ENCODE results near the gene TASL. TPM values are rescaled to one million over a fixed set of nuclear protein-coding genes. Genes with fewer than 3 reads are reported as not detected.

TASL gene
- total and polyA plus RNA-seq, 2 donors (not counting 3 experiments of a cell fraction or from before 2014, with no cell fraction given) = not detected

- no TSS peak for BruUV-seq (replicated peaks)
- Histone ChIP-seq H3K27ac (ENCODE audit: insufficient read depth, low read depth, low read length) (no peak overlapping the region), H3K27me3 (ENCODE audit: control insufficient read depth in 2 of 2, insufficient read depth in 2 of 2, low read length in 2 of 2) (no peaks in the 10 kb centered on the region), H3K9me3 (replicated peaks; ENCODE audit: control insufficient read depth, insufficient read depth, low read length) (no peaks in the 10 kb centered on the region), H3K9me1 (replicated peaks; ENCODE audit: control insufficient read depth, extremely low read depth, insufficient read depth, low read length) (no peaks in the 10 kb centered on the region), H3K36me3 (ENCODE audit: control insufficient read depth in 2 of 2, extremely low read depth in 1 of 2, insufficient read depth in 2 of 2, low read length in 2 of 2) (no peaks in the 10 kb centered on the region), H3K79me2 (ENCODE audit: control insufficient read depth, insufficient read depth, low read length) (no peaks in the 10 kb centered on the region), H2AFZ (ENCODE audit: low read depth, low read length) (no peak overlapping the region), H3K4me1 (ENCODE audit: control insufficient read depth, extremely low read depth, insufficient read depth, low read length) (no peaks in the 10 kb centered on the region), H3K9ac (replicated peaks; ENCODE audit: extremely low read depth, insufficient read depth, low read length) (no peak overlapping the region), H3K4me3 (replicated peaks in 1 of 3; ENCODE audit: insufficient read depth in 1 of 3, low read depth in 1 of 3, low read length in 3 of 3) (no peak overlapping the region), H3K4me2 (ENCODE audit: insufficient read depth, low read length) (no peak overlapping the region), H4K20me1 (replicated peaks; ENCODE audit: control insufficient read depth, extremely low read depth, insufficient read depth, low read length) (no peaks in the 10 kb centered on the region)
- no peak for FAIRE-seq
- dilution Hi-C loops (cut with MboI; ENCODE audit: extremely low pct_ligation_motif_present, low sequenced_read_pairs) = no loop called here
- intact Hi-C loops (cut with micrococcal nuclease) = no loop called here
- POLR2A ChIA-PET = no interaction called here
- TF ChIP-seq MYC (IDR thresholded peaks at IDR 0.05; ENCODE audit: low read depth, low read length) (no peak), POLR2AphosphoS5 (IDR thresholded peaks at IDR 0.05; ENCODE audit: insufficient read depth, low read depth, low read length) (no peak), GATA2 (IDR thresholded peaks at IDR 0.05; ENCODE audit: insufficient read depth, insufficient read length, low read depth, low read length) (no peak), POLR2A (IDR thresholded peaks at IDR 0.05; ENCODE audit: low read depth, low read length) (no peak), JUN (IDR thresholded peaks at IDR 0.05; ENCODE audit: borderline replicate concordance, insufficient read depth, insufficient read length, low read depth) (no peak), CTCF (IDR thresholded peaks at IDR 0.05; ENCODE audit: extremely low read depth in 1 of 2, insufficient read depth in 1 of 2, low read depth in 1 of 2, low read length in 2 of 2) (no peak), FOS (IDR thresholded peaks at IDR 0.05; ENCODE audit: borderline replicate concordance, insufficient read depth, low read length) (no peak), MAX (IDR thresholded peaks at IDR 0.05; ENCODE audit: insufficient read depth, insufficient read length) (no peak)
- DNase-seq (ENCODE audit: low read depth, low spot score) = no peak
- CTCF ChIA-PET = no interaction called here
Observed at GRCh38 chrX:30573125-30573524, 4.4 kb downstream of the TASL start.

Measured in endothelial cell of umbilical vein (primary cell).